Pons (tissue), 1 donor: ENCODE results near the gene CCDC85C.

Experiments
- DNase-seq: peaks from one replicate; pipeline ENCODE4 v3.0.0-alpha.2; 2016; ENCODE audit warnings: low spot score

The CCDC85C gene

DNA sequence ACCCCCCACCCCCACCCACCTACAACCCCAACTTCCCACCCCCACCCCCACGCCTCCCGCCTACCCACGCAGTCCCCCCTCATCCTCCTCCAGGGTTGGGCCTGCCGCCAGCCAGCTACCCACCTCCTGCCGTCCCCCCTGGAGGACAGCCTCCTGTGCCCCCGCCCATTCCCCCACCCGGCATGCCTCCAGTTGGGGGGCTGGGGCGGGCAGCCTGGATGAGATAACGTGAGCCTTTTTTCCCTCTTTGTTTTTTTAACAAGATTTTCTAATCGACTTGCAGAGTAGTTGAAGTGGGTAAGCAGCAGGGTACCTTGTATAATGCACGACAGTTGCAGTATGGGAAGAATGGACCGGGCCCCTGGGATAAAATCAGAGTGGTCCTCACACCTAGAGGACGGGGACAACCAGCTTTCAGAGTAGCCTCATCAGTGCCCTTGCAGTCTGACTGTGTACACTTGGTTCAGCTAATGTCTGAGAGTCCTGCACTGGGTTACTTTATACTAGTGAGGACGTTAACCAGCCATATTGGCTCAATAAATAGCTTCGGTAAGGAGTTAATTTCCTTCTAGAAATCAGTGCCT, 93.4 kb downstream of the CCDC85C start:
- no peak for DNase-seq

- DNase-seq, result no peak
Observed at GRCh38 chr14:99509871-99510555, 94.0 kb downstream of the CCDC85C start.

- DNase-seq, result no peak
Observed at GRCh38 chr14:99508896-99509629, 94.9 kb downstream of the CCDC85C start.

- DNase-seq, result no peak
Observed at GRCh38 chr14:99507860-99508640, 96.0 kb downstream of the CCDC85C start.

GRCh38 chr14:99506276-99506675, 97.7 kb downstream of the CCDC85C start:
- no peak for DNase-seq

DNA sequence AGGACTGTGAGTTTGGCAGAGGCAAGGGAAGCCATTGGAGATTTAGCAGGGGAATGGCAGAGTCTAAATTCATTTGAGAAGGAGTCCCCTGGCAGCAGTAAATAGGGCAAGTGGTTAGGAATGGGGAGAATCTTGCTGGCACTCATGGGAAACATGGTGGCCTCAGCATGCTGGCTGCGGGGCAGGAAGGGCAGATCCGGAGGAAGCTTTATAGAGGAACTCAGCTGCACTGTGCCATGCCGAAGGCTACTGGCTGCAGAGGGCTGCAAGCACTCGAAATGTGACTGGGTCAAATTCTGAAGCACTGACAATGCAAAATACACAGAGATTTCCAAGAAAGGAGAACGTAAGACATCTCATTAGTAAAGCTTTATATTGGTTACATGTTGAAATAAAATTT, 98.9 kb downstream of the CCDC85C start:
- no peak for DNase-seq

- DNase-seq, result no peak
Observed at GRCh38 chr14:99503848-99504453, 100.1 kb downstream of the CCDC85C start.

GRCh38 chr14:99502989-99503421, 101.0 kb downstream of the CCDC85C start:
- DNase-seq, result no peak

DNA sequence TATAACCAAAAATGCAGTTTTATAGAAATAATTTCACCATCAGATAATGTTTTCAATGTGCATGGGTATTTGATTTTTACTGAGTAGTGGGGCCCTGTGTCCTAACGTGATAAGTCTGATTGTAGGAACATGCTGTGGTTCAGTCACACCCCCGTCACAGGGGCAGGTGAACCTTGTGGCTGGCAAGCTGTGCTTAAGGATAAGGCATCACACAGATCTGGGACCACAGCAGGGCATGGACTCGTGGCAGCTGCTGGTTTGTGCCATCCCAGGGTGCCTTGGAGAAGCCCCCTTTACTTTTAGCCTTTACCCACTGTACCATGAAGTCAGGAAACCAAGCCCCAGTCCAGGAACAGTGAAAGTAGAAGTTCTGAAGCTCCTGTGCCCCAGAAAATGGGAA, 106.1 kb downstream of the CCDC85C start:
- no peak for DNase-seq

DNA sequence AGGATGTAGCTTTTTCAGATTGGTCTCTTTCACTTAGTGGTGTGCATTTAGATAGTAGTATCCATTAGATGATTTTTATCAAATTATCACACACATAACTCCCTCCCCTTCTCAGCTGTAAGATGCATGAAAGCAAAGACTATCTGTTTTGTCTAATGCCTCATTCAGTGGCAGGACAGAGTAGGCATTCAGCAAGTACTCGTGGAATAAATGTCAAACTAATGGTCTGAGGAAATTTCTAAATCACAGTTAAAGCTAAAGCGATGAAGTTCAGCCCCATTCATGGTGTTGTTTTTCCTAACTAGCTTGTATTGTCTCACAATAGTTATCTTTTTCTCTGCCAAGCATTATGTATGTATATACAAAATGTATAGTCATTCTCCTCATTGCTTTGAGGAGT, 106.7 kb downstream of the CCDC85C start:
- peak; percentile 65 for DNase-seq

- DNase-seq, result no peak
Observed at GRCh38 chr14:99484106-99484505, 119.9 kb downstream of the CCDC85C start.

- peak; percentile 40 for DNase-seq
Observed at GRCh38 chr14:99481745-99482099, 122.3 kb downstream of the CCDC85C start.

- peak; percentile 100 for DNase-seq
Observed at GRCh38 chr14:99480917-99481744, 122.9 kb downstream of the CCDC85C start, which contains the start of gene CCNK. CCNK (plus strand) TSS chr14:99481409; CDS start chr14:99492678, 11,269 bp downstream.

GRCh38 chr14:99479906-99480869, 123.8 kb downstream of the CCDC85C start, which contains the start of gene SETD3:
SETD3 (minus strand) TSS chr14:99480859; CDS start chr14:99465805, 15,054 bp downstream.
- peak; percentile 32 for DNase-seq

DNA sequence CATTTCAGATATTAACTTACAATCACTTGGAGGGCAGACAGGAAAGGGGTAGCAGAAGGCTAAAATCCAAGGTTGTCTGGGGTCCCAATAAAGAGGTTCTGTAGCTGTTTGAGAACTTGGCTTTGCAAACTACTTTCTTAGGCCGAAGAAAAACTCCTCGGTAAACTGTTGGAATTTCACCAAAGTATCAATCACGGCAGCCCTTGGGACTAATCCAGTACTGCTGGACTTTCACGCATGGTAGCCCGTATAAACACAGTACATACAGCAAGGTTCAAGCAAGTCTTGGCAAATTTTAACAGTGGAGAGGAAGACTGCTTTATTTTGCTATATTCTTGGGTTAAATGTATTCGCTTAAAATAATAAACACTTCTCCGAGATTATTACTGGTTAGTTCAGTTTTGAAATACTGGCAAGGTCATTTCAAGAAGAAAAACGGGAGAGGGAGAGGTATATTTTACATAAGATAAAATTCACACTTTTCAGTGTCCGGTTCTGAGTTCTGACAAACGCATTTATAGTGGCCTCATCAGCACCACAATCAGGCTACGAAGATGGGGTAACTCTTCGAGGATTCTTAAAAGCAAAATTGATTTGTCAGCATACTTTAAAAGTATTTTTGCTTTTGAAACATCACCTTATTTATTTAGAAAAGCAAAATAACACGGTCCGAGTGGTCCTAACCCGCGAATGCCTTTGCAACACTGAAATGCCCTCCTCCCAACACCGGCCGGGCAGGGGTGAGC, 124.7 kb downstream of the CCDC85C start:
- DNase-seq, result no peak

DNA sequence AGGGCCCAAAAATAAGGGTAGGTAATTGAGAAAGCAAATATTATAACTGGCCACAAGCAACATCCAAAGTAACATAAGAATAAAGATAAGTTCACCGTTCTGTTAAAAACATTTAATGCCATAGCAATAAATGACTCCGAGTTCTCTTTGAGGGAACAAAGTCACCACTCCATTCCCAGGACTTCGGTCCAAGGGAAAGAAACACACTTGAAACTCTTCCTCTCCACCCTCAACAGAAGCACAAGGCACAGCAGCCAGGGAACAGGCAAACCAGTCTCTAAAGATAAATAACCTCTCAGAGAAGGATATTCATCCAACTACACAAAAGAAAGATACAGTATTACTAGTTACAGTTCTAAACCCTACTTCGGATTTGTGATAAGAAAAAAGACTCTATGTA, 125.9 kb downstream of the CCDC85C start:
- DNase-seq, result no peak

GRCh38 chr14:99476864-99477263, 127.1 kb downstream of the CCDC85C start:
- DNase-seq, result no peak

DNA sequence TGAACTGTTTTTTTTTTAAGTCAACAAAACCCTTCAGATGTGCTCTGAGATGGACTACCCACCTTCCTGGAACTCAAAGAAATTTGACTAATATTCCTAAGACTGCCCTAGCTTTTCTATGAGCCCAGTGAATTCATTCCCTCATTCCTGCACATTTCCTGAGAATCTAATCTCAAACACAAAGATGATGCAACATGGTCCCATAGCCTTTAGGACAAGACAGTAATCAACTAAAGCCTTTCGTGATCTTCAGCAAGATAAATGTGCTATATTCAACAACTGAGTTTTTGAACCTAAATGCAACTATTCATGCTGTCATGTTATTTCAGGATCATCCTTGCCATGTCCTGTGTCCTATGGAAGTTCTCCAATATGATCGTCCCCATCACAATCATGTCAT, 128.3 kb downstream of the CCDC85C start:
- no peak for DNase-seq

GRCh38 chr14:99475179-99475578, 128.8 kb downstream of the CCDC85C start:
- no peak for DNase-seq
